ACC112 (cell line): ENCODE results near the gene TBX2.
"Not testable (repeated sequence)": the region's sequence is repeated elsewhere in the genome, so short reads cannot be mapped to it uniquely, and the experiment has no call there.

ENCODE experiments used
- H2AFZ ChIP-seq: fragments of 200-600 bp; sonication (generic); one replicate; pipeline ENCODE4 v1.6.0; 2017; ENCODE audit warnings: antibody characterized with exemption, low read length; ENCODE audit not compliant: unreplicated experiment
- H3K27ac ChIP-seq: fragments of 200-600 bp; sonication (generic); 2 replicates; pipeline ENCODE4 v1.5.1; 2014; ENCODE audit warnings: low read depth, mild to moderate bottlenecking, antibody characterized with exemption, low read length, moderate library complexity
- H3K27me3 ChIP-seq: fragments of 200-600 bp; sonication (generic); 2 replicates; pipeline ENCODE4 v1.6.1; 2014; ENCODE audit warnings: mild to moderate bottlenecking, antibody characterized with exemption, low read length, moderate library complexity, mixed read lengths; ENCODE audit not compliant: insufficient read depth
- H3K36me3 ChIP-seq: fragments of 200-600 bp; sonication (generic); 2 replicates; pipeline ENCODE4 v1.6.1; 2016; ENCODE audit warnings: mild to moderate bottlenecking, antibody characterized with exemption, low read length, moderate library complexity, mixed read lengths; ENCODE audit not compliant: insufficient read depth
- H3K4me1 ChIP-seq: fragments of 200-600 bp; sonication (generic); one replicate; pipeline ENCODE4 v1.6.1; 2016; ENCODE audit warnings: low read length, mixed read lengths; ENCODE audit not compliant: insufficient read depth, unreplicated experiment, control insufficient read depth
- H3K4me3 ChIP-seq: fragments of 200-600 bp; sonication (generic); 2 replicates; pipeline ENCODE4 v1.5.1; 2014; ENCODE audit warnings: mild to moderate bottlenecking, low read depth, low read length
- H3K79me2 ChIP-seq: fragments of 200-600 bp; sonication (generic); one replicate; pipeline ENCODE4 v1.6.0; 2016; ENCODE audit warnings: low read length; ENCODE audit not compliant: control insufficient read depth, unreplicated experiment, insufficient read depth

Gene TBX2

GRCh38 chr17:61399131-61400065 is at the start of gene TBX2:
TSS of gene TBX2 (plus strand) at chr17:61399843. CDS start at chr17:61400177, 334 bp downstream.
- Histone ChIP-seq H3K36me3 (0 out of 2 replicates have a peak, but pooled peaks cover 11% of the 10 kb centered on the region), H3K4me1 (peaks cover 16% of the 10 kb centered on the region), H3K27me3 (no peaks in the 10 kb centered on the region), H3K4me3 (peak within 1 kb of the TSS; percentile 98), H2AFZ (peak within 1 kb of the TSS; percentile 74), H3K27ac (peak within 1 kb of the TSS; percentile 71), H3K79me2 (peaks cover 71% of the 10 kb centered on the region)

- Histone ChIP-seq H3K36me3 (no peaks in the 10 kb centered on the region), H2AFZ (no peak overlapping the region), H3K27ac (no peak overlapping the region), H3K27me3 (no peaks in the 10 kb centered on the region), H3K4me1 (peaks cover 8% of the 10 kb centered on the region), H3K4me3 (no peak overlapping the region), H3K79me2 (no peaks in the 10 kb centered on the region)
Observed at GRCh38 chr17:61351745-61352407, 47.8 kb upstream of the TBX2 start.

GRCh38 chr17:61352408-61352770 is 47.3 kb upstream of the TBX2 start:
- H3K27me3 ChIP-seq, result no peaks in the 10 kb centered on the region
- H3K79me2 ChIP-seq, result no peaks in the 10 kb centered on the region
- H3K27ac ChIP-seq, result no peak overlapping the region
- peaks cover 9% of the 10 kb centered on the region for H3K4me1 ChIP-seq
- H3K4me3 ChIP-seq, result no peak overlapping the region
- H2AFZ ChIP-seq, result no peak overlapping the region
- H3K36me3 ChIP-seq, result no peaks in the 10 kb centered on the region

- H3K4me3 ChIP-seq, result no peak overlapping the region
- H3K4me1 ChIP-seq, result peaks cover 9% of the 10 kb centered on the region
- no peak overlapping the region for H3K27ac ChIP-seq
- H2AFZ ChIP-seq, result no peak overlapping the region
- no peaks in the 10 kb centered on the region for H3K36me3 ChIP-seq
- H3K79me2 ChIP-seq, result no peaks in the 10 kb centered on the region
- H3K27me3 ChIP-seq, result no peaks in the 10 kb centered on the region
Observed at GRCh38 chr17:61352781-61353491, 46.7 kb upstream of the TBX2 start.

- no peaks in the 10 kb centered on the region for H3K79me2 ChIP-seq
- no peak overlapping the region for H3K27ac ChIP-seq
- H2AFZ ChIP-seq, result no peak overlapping the region
- no peaks in the 10 kb centered on the region for H3K27me3 ChIP-seq
- H3K4me1 ChIP-seq, result peaks cover 9% of the 10 kb centered on the region
- no peak overlapping the region for H3K4me3 ChIP-seq
- H3K36me3 ChIP-seq, result no peaks in the 10 kb centered on the region
Observed at GRCh38 chr17:61353615-61354014, 46.0 kb upstream of the TBX2 start.

- Histone ChIP-seq H3K4me3 (no peak overlapping the region), H3K27ac (no peak overlapping the region)
Observed at GRCh38 chr17:61354895-61355874, 44.5 kb upstream of the TBX2 start.

GRCh38 chr17:61357061-61357460 is 42.6 kb upstream of the TBX2 start:
- H2AFZ ChIP-seq, H3K4me3 ChIP-seq, H3K79me2 ChIP-seq, H3K36me3 ChIP-seq, H3K27me3 ChIP-seq: not testable (repeated sequence)
- Histone ChIP-seq H3K27ac (peak overlapping the region; percentile 73; the same call in 1 of the 2 replicates), H3K4me1 (peaks cover 25% of the 10 kb centered on the region)

More at GRCh38 chr17:61354895-61355874, 44.5 kb upstream of the TBX2 start:
- no peaks in the 10 kb centered on the region for H3K27me3 ChIP-seq
- H3K4me1 ChIP-seq, result peaks cover 9% of the 10 kb centered on the region
- no peak overlapping the region for H2AFZ ChIP-seq
- H3K79me2 ChIP-seq, result no peaks in the 10 kb centered on the region
- H3K36me3 ChIP-seq, result no peaks in the 10 kb centered on the region

- not testable (repeated sequence) for H3K36me3 ChIP-seq, H2AFZ ChIP-seq, H3K27me3 ChIP-seq, H3K27ac ChIP-seq, H3K4me3 ChIP-seq, H3K79me2 ChIP-seq
- peaks cover 25% of the 10 kb centered on the region for H3K4me1 ChIP-seq
Observed at GRCh38 chr17:61359513-61359912, 40.1 kb upstream of the TBX2 start.

- H3K79me2 ChIP-seq, result no peaks in the 10 kb centered on the region
- no peaks in the 10 kb centered on the region for H3K27me3 ChIP-seq
- no peak overlapping the region for H3K4me3 ChIP-seq
- H3K4me1 ChIP-seq, result peaks cover 25% of the 10 kb centered on the region
- peak overlapping the region; percentile 28 for H2AFZ ChIP-seq
- no peaks in the 10 kb centered on the region for H3K36me3 ChIP-seq
- H3K27ac ChIP-seq, result peak overlapping the region; percentile 51
Observed at GRCh38 chr17:61360318-61360943, 39.2 kb upstream of the TBX2 start.
